Measurements from ENCODE around the gene NCSTN. TPM values are rescaled to one million over a fixed set of nuclear protein-coding genes. Genes with fewer than 3 reads are reported as not detected.

Gene NCSTN
- polyA plus RNA-seq, 1 donor (not counting 4 experiments of a cell fraction or from before 2014, with no cell fraction given): 111 TPM

GRCh38 chr1:160405331-160405877, 62.2 kb downstream of the NCSTN start:
- no peak for TF ChIP-seq EZH2 (IDR thresholded peaks at IDR 0.05; ENCODE audit: low read length)
- TF ChIP-seq CTCF (optimal IDR thresholded peaks at IDR 0.05 in 1 of 3, IDR thresholded peaks at IDR 0.05 in 1 of 3, conservative IDR thresholded peaks at IDR 0.05 in 1 of 3; ENCODE audit: extremely low read depth in 1 of 3, insufficient read depth in 2 of 3, low read length in 3 of 3): no peak
- Histone ChIP-seq H3K9me1 (ENCODE audit: control insufficient read depth, extremely low read depth, insufficient read depth, low read length) (peaks cover 2% of the 10 kb centered on the region), H4K20me1 (ENCODE audit: control insufficient read depth, extremely low read depth, insufficient read depth, low read length) (no peaks in the 10 kb centered on the region), H3K9ac (ENCODE audit: control insufficient read depth, extremely low read depth, insufficient read depth, low read length) (no peak overlapping the region), H3K4me2 (ENCODE audit: control insufficient read depth, extremely low read depth, insufficient read depth, low read depth, low read length) (no peak overlapping the region), H3K27me3 (ENCODE audit: control insufficient read depth, extremely low read depth, insufficient read depth, low read length) (no peaks in the 10 kb centered on the region), H3K27ac (ENCODE audit: control insufficient read depth, insufficient read depth, low read length) (no peak overlapping the region), H3K36me3 (ENCODE audit: control insufficient read depth in 2 of 2, extremely low read depth in 1 of 2, insufficient read depth in 2 of 2, low read length in 2 of 2) (no peaks in the 10 kb centered on the region), H3K4me1 (ENCODE audit: control insufficient read depth, extremely low read depth, insufficient read depth, low read length) (peaks cover 71% of the 10 kb centered on the region), H3K79me2 (ENCODE audit: control insufficient read depth, insufficient read depth, low read length) (peaks cover 5% of the 10 kb centered on the region), H2AFZ (ENCODE audit: control insufficient read depth, low read length) (no peak overlapping the region), H3K4me3 (ENCODE audit: control insufficient read depth in 2 of 3, extremely low read depth in 1 of 3, insufficient read depth in 2 of 3, low read depth in 1 of 3, low read length in 3 of 3) (no peak overlapping the region), H3K9me3 (ENCODE audit: control insufficient read depth, low read depth, low read length) (no peaks in the 10 kb centered on the region)
- dilution Hi-C loops (cut with MboI; ENCODE audit: extremely low pct_ligation_motif_present, low sequenced_read_pairs): no loop called here
- no peak for FAIRE-seq
- DNase-seq (ENCODE audit: low read depth, low spot score): no peak

- Histone ChIP-seq H3K27me3 (ENCODE audit: control insufficient read depth, extremely low read depth, insufficient read depth, low read length) (no peaks in the 10 kb centered on the region), H3K9me3 (ENCODE audit: control insufficient read depth, low read depth, low read length) (no peaks in the 10 kb centered on the region), H3K9me1 (ENCODE audit: control insufficient read depth, extremely low read depth, insufficient read depth, low read length) (peaks cover 2% of the 10 kb centered on the region), H3K36me3 (ENCODE audit: control insufficient read depth in 2 of 2, extremely low read depth in 1 of 2, insufficient read depth in 2 of 2, low read length in 2 of 2) (no peaks in the 10 kb centered on the region), H4K20me1 (ENCODE audit: control insufficient read depth, extremely low read depth, insufficient read depth, low read length) (no peaks in the 10 kb centered on the region), H2AFZ (ENCODE audit: control insufficient read depth, low read length) (no peak overlapping the region), H3K4me1 (ENCODE audit: control insufficient read depth, extremely low read depth, insufficient read depth, low read length) (peaks cover 71% of the 10 kb centered on the region), H3K4me2 (ENCODE audit: control insufficient read depth, extremely low read depth, insufficient read depth, low read depth, low read length) (peak overlapping the region; percentile 3), H3K4me3 (ENCODE audit: control insufficient read depth in 2 of 3, extremely low read depth in 1 of 3, insufficient read depth in 2 of 3, low read depth in 1 of 3, low read length in 3 of 3) (no peak overlapping the region), H3K9ac (ENCODE audit: control insufficient read depth, extremely low read depth, insufficient read depth, low read length) (no peak overlapping the region), H3K27ac (ENCODE audit: control insufficient read depth, insufficient read depth, low read length) (no peak overlapping the region), H3K79me2 (ENCODE audit: control insufficient read depth, insufficient read depth, low read length) (peaks cover 5% of the 10 kb centered on the region)
- TF ChIP-seq CTCF (optimal IDR thresholded peaks at IDR 0.05 in 1 of 3, IDR thresholded peaks at IDR 0.05 in 1 of 3, conservative IDR thresholded peaks at IDR 0.05 in 1 of 3; ENCODE audit: extremely low read depth in 1 of 3, insufficient read depth in 2 of 3, low read length in 3 of 3) (no peak), EZH2 (IDR thresholded peaks at IDR 0.05; ENCODE audit: low read length) (no peak)
- dilution Hi-C loops (cut with MboI; ENCODE audit: extremely low pct_ligation_motif_present, low sequenced_read_pairs): no loop called here
- FAIRE-seq (peak; percentile 9), DNase-seq (ENCODE audit: low read depth, low spot score) (no peak)
Measured at GRCh38 chr1:160406131-160406968, 63.2 kb downstream of the NCSTN start.
